Measurements from ENCODE around the gene THAP4. TPM values are rescaled to one million over a fixed set of nuclear protein-coding genes. Genes with fewer than 3 reads are reported as not detected.
A peak's percentile ranks its signal among the peaks of the same experiment; 100 is the strongest.
"Not testable (repeated sequence)": the region's sequence is repeated elsewhere in the genome, so short reads cannot be mapped to it uniquely, and the experiment has no call there.

The THAP4 gene
- total and polyA plus RNA-seq, 4 donors: 18.5 to 48.4 (median 45.5) TPM

DNA sequence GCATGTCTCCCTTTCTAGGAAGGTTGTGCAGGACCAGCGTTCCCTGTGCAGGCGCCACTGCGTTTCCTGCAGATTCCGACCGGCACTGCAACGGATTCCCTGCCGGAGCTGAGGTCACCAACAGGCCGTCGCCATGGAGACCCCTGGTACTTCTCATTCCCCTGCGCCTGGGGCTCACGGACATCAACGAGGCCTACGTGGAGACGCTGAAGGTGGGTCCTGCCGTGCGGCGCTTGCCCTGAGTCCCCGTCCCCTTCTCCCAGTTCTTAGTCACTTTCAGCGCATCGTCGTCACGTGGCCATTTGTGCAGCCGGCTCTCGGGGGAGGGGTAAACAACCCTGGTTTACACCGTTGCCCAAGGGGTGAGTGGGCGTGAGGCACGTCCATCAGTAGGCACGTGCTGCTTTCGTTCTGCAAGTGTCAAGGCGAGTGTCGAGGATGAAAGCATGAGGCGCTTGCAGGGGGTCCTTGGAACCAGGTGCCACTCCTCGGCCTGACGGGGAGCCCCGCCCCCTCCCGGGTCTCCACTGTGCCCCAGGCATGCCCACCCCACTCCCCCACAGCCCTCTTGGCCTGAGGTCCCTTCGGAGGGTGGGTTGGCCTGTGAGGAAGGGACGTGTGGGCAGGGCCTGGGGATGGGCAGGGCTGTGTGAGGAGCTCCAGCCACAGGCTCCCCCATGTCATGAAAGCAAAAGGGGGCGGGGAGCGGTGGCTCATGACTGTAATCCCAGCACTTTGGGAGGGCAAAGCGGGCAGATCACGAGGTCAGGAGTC, 29.9 kb upstream of the THAP4 start:
- Histone ChIP-seq H3K9me3 (ENCODE audit: control insufficient read depth, insufficient read depth, low read length) (no peaks in the 10 kb centered on the region), H3K27ac (ENCODE audit: low read depth, low read length) (no peak overlapping the region), H3K4me3 (ENCODE audit: low read depth, low read length) (no peak overlapping the region), H3K27me3 (ENCODE audit: control insufficient read depth, insufficient read depth, low read length) (no peaks in the 10 kb centered on the region), H3K4me1 (ENCODE audit: control insufficient read depth, insufficient read depth, low read length) (peaks cover 19% of the 10 kb centered on the region), H3K36me3 (ENCODE audit: control insufficient read depth, insufficient read depth, low read length) (peaks cover 59% of the 10 kb centered on the region)
- 30% methylated on average over 38 of the region's 42 CpGs for WGBS (ENCODE audit: insufficient coverage)
- DNase-seq (ENCODE audit: low read depth in 4 of 6, low spot score in 6 of 6): peak in 2 of 6 donors; percentile 29 to 81

DNA sequence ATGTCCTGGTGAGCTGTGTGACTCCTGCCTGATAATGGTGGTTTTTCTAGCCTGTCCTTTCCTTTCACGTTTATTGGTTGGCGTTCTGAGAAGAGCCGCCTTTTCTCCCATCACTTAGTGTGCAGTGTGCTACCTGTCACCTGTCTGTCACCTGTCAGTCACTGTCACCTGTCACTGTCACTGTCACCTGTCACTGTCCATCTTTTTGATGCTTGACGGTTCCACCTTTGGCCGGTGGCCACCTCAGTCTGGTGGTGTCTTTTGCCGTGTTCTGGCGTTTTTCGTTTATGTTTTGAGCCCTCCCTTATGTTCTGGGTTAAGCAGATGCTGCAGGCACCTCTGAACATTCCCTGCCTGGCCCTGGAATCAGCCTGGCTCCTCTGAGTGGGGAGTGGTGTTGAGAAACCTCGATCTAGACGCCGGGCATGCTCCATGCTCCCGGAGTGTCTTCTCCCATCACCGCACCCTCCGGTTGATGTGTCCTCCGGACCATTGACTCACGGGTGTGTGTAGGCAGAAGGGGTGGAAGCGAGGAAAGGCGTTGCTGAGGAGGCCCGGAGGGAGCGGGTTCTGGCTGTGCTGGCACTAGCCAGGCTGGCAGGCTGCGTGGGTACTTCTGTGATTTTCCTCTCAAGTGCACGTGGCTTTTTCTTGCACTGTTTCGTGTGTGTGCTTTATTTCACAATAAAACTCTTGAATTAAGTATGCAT, 28.9 kb upstream of the THAP4 start:
- WGBS (ENCODE audit: insufficient coverage): 76% methylated on average over 19 of the region's 23 CpGs
- peaks cover 57% of the 10 kb centered on the region for H3K36me3 ChIP-seq (ENCODE audit: control insufficient read depth, insufficient read depth, low read length)
- H3K4me3 ChIP-seq (ENCODE audit: low read depth, low read length): no peak overlapping the region
- DNase-seq (ENCODE audit: low read depth in 4 of 6, low spot score in 6 of 6): peak in 1 of 6 donors; percentile 2
- no peaks in the 10 kb centered on the region for H3K9me3 ChIP-seq (ENCODE audit: control insufficient read depth, insufficient read depth, low read length)
- no peak overlapping the region for H3K27ac ChIP-seq (ENCODE audit: low read depth, low read length)
- peaks cover 19% of the 10 kb centered on the region for H3K4me1 ChIP-seq (ENCODE audit: control insufficient read depth, insufficient read depth, low read length)
- no peaks in the 10 kb centered on the region for H3K27me3 ChIP-seq (ENCODE audit: control insufficient read depth, insufficient read depth, low read length)

DNA sequence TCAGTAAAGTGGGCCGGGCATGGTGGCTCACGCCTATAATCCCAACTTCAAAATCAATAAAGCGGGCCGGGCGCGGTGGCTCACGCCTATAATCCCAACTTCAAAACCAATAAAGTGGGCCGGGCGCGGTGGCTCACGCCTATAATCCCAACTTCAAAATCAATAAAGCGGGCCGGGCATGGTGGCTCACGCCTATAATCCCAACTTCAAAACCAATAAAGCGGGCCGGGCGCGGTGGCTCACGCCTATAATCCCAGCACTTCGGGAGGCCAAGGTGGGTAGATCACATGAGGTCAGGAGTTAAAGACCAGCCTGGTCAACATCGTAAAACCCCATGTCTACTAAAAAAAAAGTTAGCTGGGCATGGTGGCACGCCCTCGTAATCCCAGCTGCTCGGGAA, 25.8 kb upstream of the THAP4 start:
- not testable (repeated sequence) for H3K27me3 ChIP-seq (ENCODE audit: control insufficient read depth, insufficient read depth, low read length); DNase-seq (ENCODE audit: low read depth in 4 of 6, low spot score in 6 of 6); H3K4me3 ChIP-seq (ENCODE audit: low read depth, low read length); H3K27ac ChIP-seq (ENCODE audit: low read depth, low read length); H3K9me3 ChIP-seq (ENCODE audit: control insufficient read depth, insufficient read depth, low read length)
- Histone ChIP-seq H3K4me1 (ENCODE audit: control insufficient read depth, insufficient read depth, low read length) (peaks cover 19% of the 10 kb centered on the region), H3K36me3 (ENCODE audit: control insufficient read depth, insufficient read depth, low read length) (peaks cover 54% of the 10 kb centered on the region)
- WGBS (ENCODE audit: insufficient coverage): 90% methylated on average over 23 of the region's 24 CpGs

DNA sequence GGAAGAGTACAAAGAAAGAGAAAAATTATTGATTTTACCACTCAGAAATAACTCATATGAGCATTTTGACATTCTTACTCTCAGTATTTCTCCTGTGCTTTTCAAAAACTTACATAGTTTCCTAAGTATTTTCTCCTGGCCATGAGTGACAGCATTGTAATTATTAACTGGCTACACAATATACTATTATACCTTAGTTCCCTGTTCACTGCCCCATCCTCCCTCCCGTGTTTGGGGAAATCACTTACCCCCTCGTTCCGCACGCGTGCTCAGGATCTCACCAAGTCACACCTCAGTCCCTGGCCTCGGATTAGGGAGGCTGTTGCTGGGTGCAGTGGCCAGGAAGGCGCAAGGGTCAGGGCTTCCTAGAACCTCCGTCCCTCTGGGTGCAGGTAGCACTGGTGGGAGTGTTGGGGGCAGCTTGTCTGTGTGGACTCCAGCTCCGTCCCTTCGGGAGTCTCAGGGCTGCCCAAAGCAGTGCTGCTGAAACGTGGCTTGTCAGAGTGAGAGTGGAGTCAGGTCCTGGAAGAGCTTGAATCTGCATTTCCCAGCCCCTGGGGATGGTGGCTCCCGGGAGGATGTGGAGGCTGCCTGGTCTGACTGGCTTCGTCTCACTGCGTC, 23.7 kb upstream of the THAP4 start:
- 95% methylated on average over 13 of the region's 14 CpGs for WGBS (ENCODE audit: insufficient coverage)
- Histone ChIP-seq H3K9me3 (ENCODE audit: control insufficient read depth, insufficient read depth, low read length) (no peaks in the 10 kb centered on the region), H3K27ac (ENCODE audit: low read depth, low read length) (no peak overlapping the region), H3K4me3 (ENCODE audit: low read depth, low read length) (no peak overlapping the region), H3K4me1 (ENCODE audit: control insufficient read depth, insufficient read depth, low read length) (peaks cover 5% of the 10 kb centered on the region), H3K36me3 (ENCODE audit: control insufficient read depth, insufficient read depth, low read length) (peaks cover 56% of the 10 kb centered on the region), H3K27me3 (ENCODE audit: control insufficient read depth, insufficient read depth, low read length) (no peaks in the 10 kb centered on the region)
- no peak for DNase-seq (ENCODE audit: low read depth in 4 of 6, low spot score in 6 of 6)

DNA sequence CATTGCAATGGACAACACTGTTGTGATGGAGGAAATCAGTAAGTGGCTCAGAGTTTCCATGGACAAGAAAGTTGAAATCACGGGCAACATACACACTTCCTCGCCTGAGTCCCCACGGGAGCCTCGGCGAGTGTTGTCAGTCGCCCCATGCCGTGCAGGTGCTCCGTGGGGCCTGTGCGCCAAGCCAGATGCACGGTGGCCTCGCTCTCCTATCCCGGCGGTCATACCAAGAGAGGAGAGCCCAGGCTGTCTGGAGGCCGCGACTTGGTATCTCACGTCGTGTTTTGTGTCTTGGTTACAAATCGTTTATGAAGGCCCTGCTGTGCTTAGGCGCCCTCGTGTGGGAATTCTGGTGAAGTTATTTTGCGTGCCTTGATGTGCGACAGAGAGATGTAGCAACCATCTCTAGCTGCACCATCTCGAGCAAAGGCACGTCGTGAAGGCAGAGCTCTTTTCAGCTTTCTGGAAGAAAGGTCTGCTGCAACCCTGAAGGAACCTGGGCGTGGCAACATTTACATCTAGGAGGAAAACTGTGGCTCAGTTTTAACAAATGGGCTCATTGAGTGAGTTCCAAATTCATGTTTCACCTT, 22.3 kb upstream of the THAP4 start:
- H3K9me3 ChIP-seq (ENCODE audit: control insufficient read depth, insufficient read depth, low read length): no peaks in the 10 kb centered on the region
- no peak overlapping the region for H3K27ac ChIP-seq (ENCODE audit: low read depth, low read length)
- H3K4me1 ChIP-seq (ENCODE audit: control insufficient read depth, insufficient read depth, low read length): no peaks in the 10 kb centered on the region
- H3K36me3 ChIP-seq (ENCODE audit: control insufficient read depth, insufficient read depth, low read length): peaks cover 70% of the 10 kb centered on the region
- no peaks in the 10 kb centered on the region for H3K27me3 ChIP-seq (ENCODE audit: control insufficient read depth, insufficient read depth, low read length)
- peak in 3 of 6 donors; percentile 56 to 90 (median 87) for DNase-seq (ENCODE audit: low read depth in 4 of 6, low spot score in 6 of 6)
- WGBS (ENCODE audit: insufficient coverage): 54% methylated on average over 22 of the region's 26 CpGs
- H3K4me3 ChIP-seq (ENCODE audit: low read depth, low read length): no peak overlapping the region

DNA sequence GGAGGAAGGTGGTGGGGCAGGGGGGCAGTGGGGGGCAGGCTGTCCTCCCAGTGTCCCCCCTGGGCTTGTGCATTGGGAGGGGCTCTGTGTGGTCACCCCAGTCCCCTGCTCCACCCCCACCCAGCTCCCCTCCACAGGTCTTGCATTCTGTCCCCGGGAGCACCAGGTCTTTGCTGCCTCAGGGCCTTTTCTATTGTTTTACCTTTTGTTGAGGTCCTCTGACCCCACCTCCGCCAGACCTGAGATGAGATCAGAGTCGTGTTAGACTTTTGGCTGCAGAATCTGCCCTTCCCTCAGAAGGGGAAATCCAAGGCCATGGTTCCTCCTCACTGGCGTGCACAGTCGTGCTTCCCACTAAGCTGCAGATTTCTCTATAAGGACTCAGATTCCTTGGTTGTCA, 21.3 kb upstream of the THAP4 start:
- 92% methylated on average over 5 of the region's 5 CpGs for WGBS (ENCODE audit: insufficient coverage)
- no peak for DNase-seq (ENCODE audit: low read depth in 4 of 6, low spot score in 6 of 6)
- Histone ChIP-seq H3K9me3 (ENCODE audit: control insufficient read depth, insufficient read depth, low read length) (no peaks in the 10 kb centered on the region), H3K4me1 (ENCODE audit: control insufficient read depth, insufficient read depth, low read length) (no peaks in the 10 kb centered on the region), H3K36me3 (ENCODE audit: control insufficient read depth, insufficient read depth, low read length) (peaks cover 74% of the 10 kb centered on the region), H3K4me3 (ENCODE audit: low read depth, low read length) (no peak overlapping the region), H3K27ac (ENCODE audit: low read depth, low read length) (no peak overlapping the region), H3K27me3 (ENCODE audit: control insufficient read depth, insufficient read depth, low read length) (no peaks in the 10 kb centered on the region)

DNA sequence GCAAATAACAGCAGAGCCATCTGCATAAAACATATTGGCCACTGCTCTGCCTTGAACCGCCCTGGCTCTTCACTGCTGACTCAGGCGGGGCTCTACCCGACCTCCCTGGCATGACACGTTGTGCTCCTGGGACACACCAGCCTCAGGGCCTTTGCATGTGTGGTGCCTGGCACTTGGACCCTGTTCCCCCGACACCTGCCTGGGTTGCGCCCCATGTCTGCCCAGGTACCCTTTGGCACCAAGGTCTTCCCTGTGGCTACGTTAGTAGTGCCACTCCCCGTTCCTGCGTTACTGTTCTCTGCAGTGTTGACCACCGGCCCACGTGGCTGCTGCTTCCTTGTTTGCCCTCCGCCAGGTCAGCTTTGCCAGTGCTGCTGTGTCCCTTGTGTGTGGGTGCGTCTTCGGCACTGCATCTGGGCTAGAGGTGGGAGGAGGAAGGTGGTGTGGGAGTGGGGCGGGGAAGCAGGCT, 20.9 kb upstream of the THAP4 start:
- 92% methylated on average over 14 of the region's 15 CpGs for WGBS (ENCODE audit: insufficient coverage)
- H3K9me3 ChIP-seq (ENCODE audit: control insufficient read depth, insufficient read depth, low read length): no peaks in the 10 kb centered on the region
- H3K27me3 ChIP-seq (ENCODE audit: control insufficient read depth, insufficient read depth, low read length): no peaks in the 10 kb centered on the region

DNA sequence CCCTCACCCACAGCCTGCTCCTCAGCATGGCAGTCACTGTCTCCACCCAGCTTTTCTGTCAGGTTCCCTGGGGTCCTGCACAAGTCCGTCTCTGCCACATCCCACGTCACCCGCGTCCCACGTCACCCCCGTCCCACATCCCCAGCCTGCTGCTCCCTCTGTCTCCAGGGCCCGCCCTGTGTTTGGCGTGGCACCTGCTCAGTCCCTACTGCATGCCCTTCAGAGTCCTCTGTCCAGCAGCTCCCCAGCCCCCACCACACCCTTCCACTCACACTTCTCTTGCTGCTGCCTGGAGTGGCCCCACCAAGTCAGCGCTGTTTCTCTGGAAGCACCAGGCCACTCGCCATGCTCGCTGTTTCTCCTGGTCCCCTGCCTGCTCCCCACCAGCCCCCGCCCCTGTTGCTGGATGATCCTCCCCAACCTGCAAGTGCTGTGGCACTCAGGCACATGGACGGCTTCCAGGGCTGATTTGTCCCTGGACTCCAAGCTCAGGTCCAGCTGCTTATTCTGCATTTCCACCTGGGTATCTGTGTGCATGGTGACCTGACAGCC, 19.3 kb upstream of the THAP4 start:
- Histone ChIP-seq H3K27ac (ENCODE audit: low read depth, low read length) (no peak overlapping the region), H3K9me3 (ENCODE audit: control insufficient read depth, insufficient read depth, low read length) (no peaks in the 10 kb centered on the region), H3K27me3 (ENCODE audit: control insufficient read depth, insufficient read depth, low read length) (no peaks in the 10 kb centered on the region), H3K4me3 (ENCODE audit: low read depth, low read length) (no peak overlapping the region), H3K4me1 (ENCODE audit: control insufficient read depth, insufficient read depth, low read length) (no peaks in the 10 kb centered on the region), H3K36me3 (ENCODE audit: control insufficient read depth, insufficient read depth, low read length) (peaks cover 87% of the 10 kb centered on the region)
- WGBS (ENCODE audit: insufficient coverage): 95% methylated on average over 13 of the region's 13 CpGs
- DNase-seq (ENCODE audit: low read depth in 4 of 6, low spot score in 6 of 6): no peak

More for the DNA sequence above, 20.9 kb upstream of the THAP4 start:
- no peak overlapping the region for H3K27ac ChIP-seq (ENCODE audit: low read depth, low read length)
- H3K4me1 ChIP-seq (ENCODE audit: control insufficient read depth, insufficient read depth, low read length): no peaks in the 10 kb centered on the region
- no peak overlapping the region for H3K4me3 ChIP-seq (ENCODE audit: low read depth, low read length)
- H3K36me3 ChIP-seq (ENCODE audit: control insufficient read depth, insufficient read depth, low read length): peaks cover 77% of the 10 kb centered on the region
- DNase-seq (ENCODE audit: low read depth in 4 of 6, low spot score in 6 of 6): no peak

DNA sequence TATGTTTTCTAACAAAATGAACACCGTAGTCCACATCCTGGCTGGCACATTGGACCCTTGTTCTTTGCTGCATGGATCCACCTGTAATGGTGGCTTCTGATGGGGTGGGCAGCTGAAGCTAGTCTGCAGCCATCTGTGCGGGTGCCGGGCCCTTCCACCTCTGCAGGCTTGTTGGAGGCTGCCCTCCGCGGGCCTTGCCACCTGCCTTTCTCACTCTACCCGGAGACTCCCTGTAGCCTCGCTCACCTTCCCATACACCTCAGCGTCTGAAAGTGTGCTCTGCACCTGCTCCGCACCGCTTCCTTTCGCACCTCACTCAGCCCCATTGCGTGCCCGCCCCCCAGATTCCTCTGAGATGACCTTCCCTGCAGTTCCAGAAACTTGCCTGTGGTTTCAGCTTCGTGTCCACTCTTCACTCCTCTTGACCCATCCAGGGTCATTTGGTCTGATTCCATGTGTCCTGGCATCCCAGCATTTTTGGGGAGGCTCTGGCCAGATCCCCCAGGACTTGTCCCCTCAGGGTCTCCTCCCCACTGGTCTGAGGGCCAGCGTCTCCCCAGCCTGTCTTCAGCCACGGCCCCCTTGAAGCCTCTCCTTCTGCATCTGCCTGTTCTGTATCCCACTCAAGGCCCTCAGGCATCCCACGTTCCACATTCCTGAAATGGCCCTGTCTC, 18.7 kb upstream of the THAP4 start:
- no peak for DNase-seq (ENCODE audit: low read depth in 4 of 6, low spot score in 6 of 6)
- WGBS (ENCODE audit: insufficient coverage): 96% methylated on average over 16 of the region's 17 CpGs
- no peaks in the 10 kb centered on the region for H3K9me3 ChIP-seq (ENCODE audit: control insufficient read depth, insufficient read depth, low read length)
- H3K4me1 ChIP-seq (ENCODE audit: control insufficient read depth, insufficient read depth, low read length): no peaks in the 10 kb centered on the region
- peaks cover 81% of the 10 kb centered on the region for H3K36me3 ChIP-seq (ENCODE audit: control insufficient read depth, insufficient read depth, low read length)
- H3K27ac ChIP-seq (ENCODE audit: low read depth, low read length): no peak overlapping the region
- H3K27me3 ChIP-seq (ENCODE audit: control insufficient read depth, insufficient read depth, low read length): no peaks in the 10 kb centered on the region
- no peak overlapping the region for H3K4me3 ChIP-seq (ENCODE audit: low read depth, low read length)

Measured in spinal cord (tissue), 10 donors.